Tongue (tissue), 2 donors: ENCODE measurements around the gene VTCN1. TPM values are rescaled to one million over a fixed set of nuclear protein-coding genes. Genes with fewer than 3 reads are reported as not detected.
"Not testable (repeated sequence)": the region's sequence is repeated elsewhere in the genome, so short reads cannot be mapped to it uniquely, and the experiment has no call there.

ENCODE experiments used
- DNase-seq: peaks from one replicate; pipeline ENCODE4 v3.0.0-alpha.2; 2015
- total RNA-seq: library from RNA; depleted of rRNA; stranded (reverse); fragments of >200 nt; gene quantifications from one replicate; pipeline ENCODE4 v1.2.3, GENCODE V29; 2014

VTCN1 gene
- total RNA-seq = 3.8 TPM

- DNase-seq = no peak
Observed at GRCh38 chr1:117210831-117211261, at the start of gene VTCN1. VTCN1 (minus strand) TSS chr1:117210927; CDS start chr1:117210855, 72 bp downstream.

GRCh38 chr1:117258791-117259190 lies 48.1 kb upstream of the VTCN1 start:
- DNase-seq = no peak

GRCh38 chr1:117258075-117258474 lies 47.3 kb upstream of the VTCN1 start:
- not testable (repeated sequence) for DNase-seq

GRCh38 chr1:117257291-117257690 lies 46.6 kb upstream of the VTCN1 start:
- no peak for DNase-seq

GRCh38 chr1:117250061-117250606 lies 39.4 kb upstream of the VTCN1 start:
- peak; percentile 51 for DNase-seq

GRCh38 chr1:117244971-117245370 lies 34.2 kb upstream of the VTCN1 start:
- DNase-seq = no peak

GRCh38 chr1:117244306-117244705 lies 33.6 kb upstream of the VTCN1 start:
- peak; percentile 9 for DNase-seq

- no peak for DNase-seq
Observed at GRCh38 chr1:117241512-117241911, 30.8 kb upstream of the VTCN1 start.

- no peak for DNase-seq
Observed at GRCh38 chr1:117240547-117240946, 29.8 kb upstream of the VTCN1 start.

- no peak for DNase-seq
Observed at GRCh38 chr1:117239467-117239866, 28.7 kb upstream of the VTCN1 start.

GRCh38 chr1:117237726-117238381 lies 27.1 kb upstream of the VTCN1 start:
- peak; percentile 35 for DNase-seq

GRCh38 chr1:117235863-117236465 lies 25.2 kb upstream of the VTCN1 start:
- DNase-seq = no peak

GRCh38 chr1:117232531-117232930 lies 21.8 kb upstream of the VTCN1 start:
- no peak for DNase-seq

GRCh38 chr1:117231748-117232373 lies 21.1 kb upstream of the VTCN1 start:
- no peak for DNase-seq

- DNase-seq = no peak
Observed at GRCh38 chr1:117231312-117231711, 20.6 kb upstream of the VTCN1 start.

- DNase-seq = no peak
Observed at GRCh38 chr1:117229217-117229616, 18.5 kb upstream of the VTCN1 start.

GRCh38 chr1:117225931-117226330 lies 15.2 kb upstream of the VTCN1 start:
- DNase-seq = no peak

GRCh38 chr1:117216718-117217117 lies 6.0 kb upstream of the VTCN1 start:
- DNase-seq = no peak

GRCh38 chr1:117215733-117216462 lies 5.2 kb upstream of the VTCN1 start:
- DNase-seq = no peak

GRCh38 chr1:117215019-117215418 lies 4.3 kb upstream of the VTCN1 start:
- no peak for DNase-seq

- no peak for DNase-seq
Observed at GRCh38 chr1:117213046-117213445, 2.3 kb upstream of the VTCN1 start.

- DNase-seq = no peak
Observed at GRCh38 chr1:117210386-117210785, 341 bp downstream of the VTCN1 start.

- no peak for DNase-seq
Observed at GRCh38 chr1:117209094-117209493, 1.6 kb downstream of the VTCN1 start.
